PFSK-1 (cell line): Measurements from ENCODE around the gene C1S.

ENCODE experiments used
- POLR2AphosphoS5 ChIP-seq: IDR thresholded peaks from 2 replicates; pipeline ENCODE4 v1.6.1; 2012; ENCODE audit warnings: low read depth, mild to moderate bottlenecking, control low read depth, low read length, moderate library complexity
- SIN3A ChIP-seq: IDR thresholded peaks from 2 replicates; pipeline ENCODE4 v1.6.1; 2012; ENCODE audit warnings: mild to moderate bottlenecking, low read length, moderate library complexity, borderline replicate concordance; ENCODE audit not compliant: insufficient read depth
- TAF1 ChIP-seq: IDR thresholded peaks from 2 replicates; pipeline ENCODE4 v1.6.1; 2012; ENCODE audit warnings: low read length, control low read depth, borderline replicate concordance; ENCODE audit not compliant: insufficient read depth

GRCh38 chr12:7021956-7022355 is 38.6 kb upstream of the C1S start:
- no peak for TF ChIP-seq POLR2AphosphoS5
- no peak for TF ChIP-seq SIN3A
- no peak for TF ChIP-seq TAF1
